ENCODE data around the gene RCSD1. TPM values are rescaled to one million over a fixed set of nuclear protein-coding genes. Genes with fewer than 3 reads are reported as not detected.

The RCSD1 gene
- total and polyA plus RNA-seq, 2 of the 13 experiments (the other 11 are each of a cell fraction or from before 2014, with no cell fraction given), result not detected

DNA sequence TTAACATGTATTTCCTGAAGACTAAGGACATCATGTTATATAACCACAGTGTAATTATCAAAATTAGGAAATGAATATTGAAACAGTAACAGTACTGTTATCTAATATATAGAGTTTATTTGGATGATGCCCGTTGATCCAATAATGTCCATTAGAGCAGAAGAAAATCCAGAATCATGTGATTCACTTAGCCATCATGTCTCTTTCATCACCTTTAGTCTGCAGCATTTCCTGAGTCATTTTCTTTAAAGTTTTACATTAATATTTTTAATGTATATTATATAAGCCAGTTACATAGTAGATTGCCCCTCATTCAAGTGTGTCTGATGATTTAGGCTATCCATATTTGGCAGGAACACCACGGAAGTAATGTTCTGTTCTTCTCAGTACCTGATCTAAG, 120.6 kb downstream of the RCSD1 start:
- in situ Hi-C loops (cut with HindIII; ENCODE audit: extremely low pct_ligation_motif_present, low pct_unique_long_range_greater_than_20kb) (no loop called here), intact Hi-C loops (cut with micrococcal nuclease; ENCODE audit: unreplicated experiment) (no loop called here)
- Histone ChIP-seq H3K27me3 (ENCODE audit: control insufficient read depth in 1 of 2, insufficient read depth in 2 of 2, low read length in 2 of 2) (no peaks in the 10 kb centered on the region), H3K4me2 (ENCODE audit: low read depth, low read length) (no peak overlapping the region), H3K9ac (ENCODE audit: insufficient read depth, low read depth, low read length) (no peak overlapping the region), H2AFZ (ENCODE audit: low read length) (no peak overlapping the region), H3K4me3 (replicated peaks in 1 of 3; ENCODE audit: insufficient read depth in 1 of 3, low read depth in 2 of 3, low read length in 3 of 3) (no peak overlapping the region), H3K4me1 (ENCODE audit: insufficient read depth, low read length) (peaks cover 45% of the 10 kb centered on the region), H4K20me1 (ENCODE audit: insufficient read depth, low read length) (no peaks in the 10 kb centered on the region), H3K9me3 (ENCODE audit: low read length) (no peaks in the 10 kb centered on the region), H3K36me3 (replicated peaks in 1 of 2; ENCODE audit: control insufficient read depth in 1 of 2, insufficient read depth in 2 of 2, low read length in 2 of 2) (peaks cover 0 to 1% of the 10 kb centered on the region in 2 experiments; a peak in 1 of 5 replicates), H3K79me2 (ENCODE audit: insufficient read depth, low read length) (peaks cover 56% of the 10 kb centered on the region), H3K27ac (ENCODE audit: extremely low read length, insufficient read depth, low read length) (no peak overlapping the region)
- BruUV-seq (replicated peaks), result no TSS peak
- TF ChIP-seq ZNF24 (IDR thresholded peaks at IDR 0.05) (no peak), WIZ (CRISPR knock-in tag; IDR thresholded peaks at IDR 0.05) (no peak), THAP11 (CRISPR knock-in tag; IDR thresholded peaks at IDR 0.05) (no peak), SALL1 (CRISPR knock-in tag; IDR thresholded peaks at IDR 0.05) (no peak), BORCS8-MEF2B (CRISPR knock-in tag; IDR thresholded peaks at IDR 0.05) (no peak), ZNF720 (CRISPR knock-in tag; IDR thresholded peaks at IDR 0.05) (no peak), ZNF841 (CRISPR knock-in tag; IDR thresholded peaks at IDR 0.05; ENCODE audit: borderline replicate concordance) (no peak), SUZ12 (IDR thresholded peaks at IDR 0.05; ENCODE audit: low read depth, low read length) (no peak), ZC3H13 (CRISPR knock-in tag; IDR thresholded peaks at IDR 0.05) (no peak), ATF3 (CRISPR knock-in tag; IDR thresholded peaks at IDR 0.05) (no peak), ZNF160 (CRISPR knock-in tag; IDR thresholded peaks at IDR 0.05) (no peak), HIVEP1 (CRISPR knock-in tag; IDR thresholded peaks at IDR 0.05) (no peak), ATM (IDR thresholded peaks at IDR 0.05; ENCODE audit: borderline replicate concordance) (no peak), HNRNPK (IDR thresholded peaks at IDR 0.05; ENCODE audit: low read depth, low read length, poor library complexity, severe bottlenecking) (no peak), ZNF350 (CRISPR knock-in tag; IDR thresholded peaks at IDR 0.05; ENCODE audit: borderline replicate concordance, low read depth) (no peak)
- FAIRE-seq (no peak), DNase-seq (ENCODE audit: low spot score) (no peak), ATAC-seq (no peak)
- ChIA-PET CTCF (ENCODE audit: low intra/inter-chr PET ratio, low total read pairs) (no interaction called here), POLR2A (no interaction called here)
- 93% methylated on average over 2 of the region's 2 CpGs for WGBS (ENCODE audit: low lambda C conversion rate)
